NCI-H446 treated with DMSO at 0.1 percent for 48 hours (cell line): ENCODE data around the gene DBX1.
A peak's percentile ranks its signal among the peaks of the same experiment; 100 is the strongest.
"Not testable (repeated sequence)": the region's sequence is repeated elsewhere in the genome, so short reads cannot be mapped to it uniquely, and the experiment has no call there.

Experiments
- DNase-seq: peaks from one replicate; lab custom pipeline; 2025; lab: John Stamatoyannopoulos, UW

DBX1 gene

DNA sequence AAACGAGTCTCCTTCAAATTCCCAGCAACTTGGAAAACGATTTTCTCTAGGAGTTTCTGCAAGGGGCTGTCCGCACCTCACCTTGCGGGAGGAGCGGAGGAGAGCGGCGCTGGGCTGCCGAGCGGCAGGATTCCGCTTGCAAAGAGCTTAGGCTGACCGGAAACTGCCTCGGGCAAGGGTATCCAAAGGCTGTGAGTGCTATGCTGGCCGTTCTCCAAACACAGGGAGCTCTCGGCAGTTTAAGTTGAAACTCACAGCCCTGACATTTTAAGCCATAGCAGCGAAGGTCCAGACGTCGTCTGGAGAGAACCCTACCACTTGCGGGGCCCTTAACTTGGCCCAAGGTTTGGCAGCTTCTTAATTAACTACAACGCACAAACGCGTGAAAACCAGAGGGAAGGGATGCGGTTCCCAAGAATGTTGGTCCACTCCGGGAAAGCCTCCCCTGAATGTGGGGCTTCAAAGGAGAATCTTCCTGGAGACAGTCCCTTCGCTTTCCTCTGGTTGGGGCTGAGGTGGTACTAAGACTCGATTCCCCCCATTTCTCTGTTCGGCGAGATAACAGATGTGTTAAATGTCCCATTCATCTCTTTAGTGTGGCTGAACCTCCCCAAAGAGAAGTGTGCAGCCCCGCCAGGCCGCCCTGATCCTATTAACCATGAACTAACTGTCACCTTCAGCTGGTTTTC, 1.1 kb upstream of the DBX1 start:
- DNase-seq, result no peak

DNA sequence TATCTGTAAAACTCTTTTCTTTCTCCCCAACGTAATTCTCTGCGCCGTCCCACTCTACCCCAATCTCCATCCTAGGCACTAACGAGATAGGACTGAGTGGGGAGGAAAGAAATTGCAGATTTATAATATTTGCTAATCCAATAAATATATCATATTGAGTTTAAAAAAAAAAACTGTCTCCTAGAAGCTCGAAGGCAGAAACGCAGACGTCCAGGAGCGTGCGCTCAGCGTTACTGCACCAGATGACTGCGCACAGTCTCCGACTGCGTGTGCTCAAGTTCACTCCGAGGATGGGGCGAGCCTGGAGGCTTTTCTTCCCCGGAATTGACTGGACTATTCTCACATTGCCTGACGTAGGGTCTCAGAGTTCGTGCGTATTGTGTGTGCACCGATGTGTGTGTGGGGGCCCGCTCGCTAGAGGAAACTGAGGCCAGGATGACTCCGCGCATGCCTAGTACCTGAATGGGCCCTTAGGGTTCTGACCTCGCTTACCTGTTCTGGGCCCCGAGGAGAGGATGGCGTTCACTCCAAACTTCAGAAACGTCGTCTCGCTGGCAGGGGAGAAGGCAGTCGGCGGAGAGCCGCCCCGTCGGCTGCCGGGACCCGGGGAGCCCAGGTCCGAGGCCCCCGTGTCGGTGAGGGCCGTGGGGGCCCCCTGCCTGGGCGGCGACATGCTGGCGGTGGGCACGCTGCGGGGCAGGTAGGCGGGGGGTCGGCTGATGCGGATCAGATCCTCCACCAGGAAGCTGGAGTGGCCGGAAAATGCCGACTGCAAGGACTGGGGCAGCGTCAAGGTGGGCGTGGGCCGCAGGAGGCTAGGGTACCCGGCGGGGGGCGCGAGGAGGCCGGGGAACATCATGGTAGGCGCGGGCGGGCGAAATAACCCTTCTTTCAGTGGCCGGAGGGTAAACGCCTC, 551 bp downstream of the DBX1 start:
- DNase-seq, result no peak

DNA sequence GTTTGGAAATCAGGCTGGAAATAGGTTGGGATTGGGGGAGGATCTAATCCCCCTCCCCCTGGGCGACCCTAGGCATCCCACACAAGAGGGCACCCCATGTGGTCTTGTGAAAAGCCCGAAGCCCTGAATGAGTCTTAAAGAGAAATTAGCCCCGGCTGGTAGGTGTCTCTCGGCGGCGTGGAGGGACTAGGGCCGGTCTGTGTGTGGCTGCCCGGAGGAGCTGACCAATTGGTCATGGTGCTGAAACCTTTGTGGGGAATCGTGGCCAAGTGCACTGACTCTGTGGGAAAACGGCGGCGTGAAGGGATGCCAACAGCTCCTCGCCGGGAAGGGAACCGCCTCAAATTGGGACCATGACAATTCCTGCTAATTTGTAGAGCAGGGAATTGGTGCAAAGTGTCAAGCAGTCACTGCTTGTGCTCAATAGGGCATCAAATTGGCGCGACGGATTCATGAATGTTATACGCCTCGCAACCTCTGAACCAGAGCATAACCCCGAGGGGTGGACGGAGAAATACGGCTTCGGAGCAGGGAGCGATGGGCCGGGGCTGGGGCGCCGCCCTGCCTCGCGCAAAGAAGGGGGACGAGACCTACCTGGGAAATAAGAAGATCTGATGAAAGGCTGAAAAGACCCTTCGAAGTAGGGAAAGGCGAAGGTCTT, 1.5 kb downstream of the DBX1 start:
- no peak for DNase-seq

DNA sequence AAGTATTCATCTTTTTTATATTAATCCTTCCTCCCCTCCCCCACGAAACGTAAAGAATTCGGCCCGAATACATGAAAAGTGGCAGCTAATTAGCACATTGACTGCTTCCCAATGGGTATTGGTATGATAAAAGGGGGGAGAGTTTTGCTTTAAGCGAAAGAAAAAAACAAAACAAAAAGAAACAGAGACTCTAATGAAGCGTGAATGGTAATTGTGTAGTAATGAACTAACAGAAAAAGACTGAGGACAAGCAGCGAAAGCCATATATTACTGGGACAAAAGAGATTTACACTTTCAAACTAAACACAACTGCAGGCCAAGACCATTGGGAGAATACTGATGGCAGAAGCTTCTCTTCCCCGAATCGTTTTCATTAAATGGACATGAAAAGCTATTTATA, 2.5 kb downstream of the DBX1 start:
- DNase-seq, result no peak

DNA sequence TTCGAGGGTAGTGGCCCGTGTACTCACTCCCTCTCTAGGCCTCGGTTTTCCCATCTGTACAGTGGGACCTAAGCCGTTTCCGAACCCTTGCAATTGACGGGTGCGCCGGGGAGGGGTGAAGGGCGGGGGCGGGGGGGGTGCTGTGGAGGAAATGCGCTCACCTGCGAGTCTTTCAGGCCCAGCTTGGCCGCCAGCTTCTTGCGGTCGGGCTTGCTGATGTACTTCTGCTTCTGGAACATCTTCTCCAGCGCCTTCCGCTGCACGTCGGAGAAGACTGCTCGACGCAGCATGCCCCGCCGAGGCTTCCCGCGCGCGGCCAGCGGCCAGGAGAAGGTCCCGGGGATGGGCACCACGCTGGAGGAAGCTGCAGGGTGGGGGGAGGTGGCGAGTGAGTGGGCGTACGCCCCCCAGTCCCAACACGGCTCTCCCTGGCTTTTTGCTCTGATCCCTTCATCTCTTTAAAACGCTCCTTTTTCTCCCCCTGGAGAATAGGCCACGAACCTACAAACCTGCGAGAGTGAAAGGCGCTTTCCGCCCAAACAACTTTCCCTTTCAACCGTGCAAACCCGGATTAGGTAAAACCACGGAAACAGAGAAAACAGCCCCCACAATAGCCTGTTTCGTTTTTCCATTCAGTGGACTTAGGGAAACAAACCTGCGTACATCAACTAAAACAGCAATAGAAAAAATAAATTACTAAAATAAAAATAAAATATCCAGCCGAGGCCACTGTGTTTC, 3.2 kb downstream of the DBX1 start:
- no peak for DNase-seq

DNA sequence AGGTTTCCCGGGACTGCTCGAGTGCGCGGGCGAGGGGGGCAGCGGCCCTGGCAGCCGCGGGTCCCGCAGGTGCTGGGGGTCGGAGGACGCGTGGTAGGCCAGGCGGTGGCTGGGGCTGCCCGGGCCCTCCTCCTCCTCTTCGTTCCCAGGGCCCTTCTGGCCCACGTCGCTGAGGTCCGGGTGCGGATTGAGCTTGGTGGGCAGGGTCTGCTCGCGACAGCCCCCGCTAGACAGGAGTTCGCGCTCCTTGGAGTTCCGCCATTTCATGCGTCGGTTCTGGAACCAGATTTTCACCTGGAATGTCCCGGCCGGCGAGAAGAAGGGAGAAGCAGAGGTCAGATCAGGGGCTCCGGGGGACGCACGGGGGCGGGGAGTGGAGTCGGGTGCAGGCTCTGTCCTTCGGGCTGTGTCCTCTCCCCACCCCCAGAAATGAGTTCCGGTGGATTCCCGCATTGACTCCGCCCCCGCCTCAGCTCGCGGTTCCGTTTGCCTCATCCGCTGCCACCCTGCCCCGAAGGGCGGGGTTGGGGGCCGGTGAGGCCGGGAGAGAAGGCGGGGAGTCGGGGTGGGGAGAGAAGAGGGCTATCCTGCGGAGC, 3.9 kb downstream of the DBX1 start:
- no peak for DNase-seq

DNA sequence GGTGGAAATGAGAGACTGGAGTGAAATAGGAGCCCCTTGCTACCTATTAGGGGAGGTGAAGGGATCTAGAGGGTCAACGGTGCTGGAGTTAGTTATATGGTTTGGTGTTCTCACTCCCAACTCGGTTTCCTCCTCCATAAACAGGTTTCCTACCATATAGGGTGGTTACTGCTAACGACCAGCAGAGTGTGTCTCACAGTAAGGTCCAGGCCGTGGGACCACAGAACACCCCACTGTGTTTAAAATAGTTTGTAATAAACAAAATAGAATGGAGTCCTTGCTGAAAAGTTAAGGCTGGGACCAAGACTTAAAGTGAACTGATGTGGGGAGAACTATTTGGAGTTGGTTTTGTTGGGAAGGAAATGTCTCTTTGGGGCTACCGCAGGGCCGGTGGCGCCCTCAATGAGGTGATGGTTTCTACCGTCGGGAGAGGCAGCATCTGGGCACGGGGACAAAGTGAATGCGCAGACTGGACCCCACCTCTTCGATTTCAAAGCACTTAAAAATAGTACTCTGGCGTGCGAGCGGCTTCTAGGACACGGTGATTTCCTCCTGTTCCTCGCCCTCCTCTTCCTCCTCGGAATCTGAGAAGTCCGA, 4.5 kb downstream of the DBX1 start:
- no peak for DNase-seq

DNA sequence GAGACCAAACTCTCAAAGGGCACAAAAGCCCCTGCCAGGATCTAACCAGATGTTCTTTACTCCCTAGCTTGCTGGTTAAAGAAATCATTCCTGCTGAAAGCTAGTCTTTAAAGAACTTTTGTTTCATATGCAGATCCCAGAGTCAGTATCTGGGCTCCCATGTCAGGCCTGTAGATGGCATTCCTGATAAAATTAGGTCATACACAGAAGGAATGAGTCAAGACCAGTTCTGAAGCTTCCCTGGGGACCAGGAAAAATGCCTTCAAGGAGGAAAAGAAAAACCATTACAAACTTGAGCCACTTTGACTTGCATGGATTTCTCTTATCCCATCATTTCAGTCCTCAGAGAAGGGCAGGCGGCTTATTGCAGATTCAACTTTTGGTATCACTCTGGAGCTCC, 5.9 kb downstream of the DBX1 start:
- no peak for DNase-seq

DNA sequence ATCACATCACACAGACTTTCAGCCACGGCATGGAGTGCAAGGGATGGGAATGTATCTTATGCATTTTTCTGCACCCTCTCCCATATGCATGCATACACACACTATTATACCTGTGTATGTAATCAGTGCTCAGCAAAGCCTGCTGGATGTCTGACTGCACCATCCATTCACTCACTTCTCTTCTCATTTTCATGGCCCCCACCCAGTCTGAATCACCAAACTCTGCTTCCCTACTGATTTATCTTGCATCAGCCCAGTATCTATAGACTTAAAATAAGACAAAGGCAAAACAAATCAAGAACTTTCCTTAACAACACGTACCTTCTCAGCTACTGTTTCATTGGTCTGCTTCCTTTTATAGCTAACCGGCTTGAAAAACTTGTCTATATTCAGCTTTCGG, 21.6 kb downstream of the DBX1 start:
- no peak for DNase-seq

DNA sequence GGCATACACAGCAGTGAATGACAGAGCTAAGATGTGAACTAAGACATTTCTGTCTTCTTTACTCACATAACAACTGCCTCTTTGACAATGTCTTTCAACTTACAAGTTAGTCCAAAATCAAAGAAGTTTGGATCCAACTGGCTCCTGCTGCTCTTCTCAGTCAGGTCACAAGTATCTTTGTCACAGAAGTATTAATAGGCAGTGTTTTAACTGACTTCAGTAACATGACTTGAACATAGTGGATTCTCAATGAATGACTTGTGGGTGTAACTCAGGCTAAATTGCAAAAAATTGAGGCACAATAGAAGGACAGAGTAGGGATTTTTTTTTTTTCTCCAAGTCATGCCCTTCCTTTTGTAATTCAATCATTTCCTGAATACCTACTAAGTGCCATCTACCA, 22.6 kb downstream of the DBX1 start:
- DNase-seq, result no peak

DNA sequence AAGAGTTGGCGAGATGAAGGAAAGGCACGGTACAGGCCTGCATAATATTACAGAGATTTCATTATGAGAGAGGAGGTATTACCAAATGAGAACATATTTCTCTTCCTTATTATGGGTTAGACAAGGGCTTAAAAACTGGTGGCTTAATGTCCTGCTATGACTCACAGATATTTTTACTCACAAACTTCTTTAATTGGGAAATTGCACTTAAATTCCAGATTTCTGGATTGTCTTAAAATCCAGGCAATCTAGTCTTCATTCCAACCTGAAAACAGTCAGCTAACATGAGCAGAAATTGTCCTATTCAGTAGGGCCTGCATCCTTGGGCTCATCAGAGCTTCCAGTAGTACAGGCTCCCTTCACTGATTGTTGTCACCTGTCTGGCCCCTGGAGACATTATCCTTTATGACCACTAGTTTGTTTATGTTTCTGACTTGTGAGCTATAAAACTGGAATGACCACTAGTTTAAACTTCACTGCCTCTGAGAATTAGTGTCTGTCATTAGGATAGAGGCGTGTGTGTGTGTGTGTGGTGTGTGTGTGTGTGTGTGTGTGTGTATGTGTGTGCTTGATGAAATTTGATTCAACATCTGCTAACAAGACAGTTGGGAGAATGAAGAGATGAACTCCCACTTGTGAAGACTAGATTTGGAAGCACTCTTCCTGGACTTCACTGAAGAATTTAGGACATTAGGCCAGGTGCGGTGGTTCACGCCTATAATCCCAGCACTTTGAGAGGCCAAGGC, 25.1 kb downstream of the DBX1 start:
- no peak for DNase-seq

DNA sequence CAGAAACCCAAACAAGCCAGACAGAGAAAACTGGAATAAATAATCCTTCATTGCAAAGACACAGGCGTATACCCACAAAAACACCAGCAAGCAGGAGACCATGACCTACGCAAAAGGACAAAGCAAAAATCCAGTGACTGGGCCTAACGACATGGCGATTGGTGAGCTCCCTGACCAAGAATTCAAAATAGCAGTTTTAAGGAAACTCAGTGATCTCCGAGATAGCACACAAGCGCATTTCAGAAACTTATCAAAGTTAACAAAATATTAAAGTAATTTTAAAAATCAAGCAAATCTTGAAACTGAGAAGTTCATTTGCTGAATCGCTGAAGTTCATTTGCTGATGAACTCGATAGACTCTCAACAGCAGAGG, 27.6 kb downstream of the DBX1 start:
- DNase-seq, result no peak

DNA sequence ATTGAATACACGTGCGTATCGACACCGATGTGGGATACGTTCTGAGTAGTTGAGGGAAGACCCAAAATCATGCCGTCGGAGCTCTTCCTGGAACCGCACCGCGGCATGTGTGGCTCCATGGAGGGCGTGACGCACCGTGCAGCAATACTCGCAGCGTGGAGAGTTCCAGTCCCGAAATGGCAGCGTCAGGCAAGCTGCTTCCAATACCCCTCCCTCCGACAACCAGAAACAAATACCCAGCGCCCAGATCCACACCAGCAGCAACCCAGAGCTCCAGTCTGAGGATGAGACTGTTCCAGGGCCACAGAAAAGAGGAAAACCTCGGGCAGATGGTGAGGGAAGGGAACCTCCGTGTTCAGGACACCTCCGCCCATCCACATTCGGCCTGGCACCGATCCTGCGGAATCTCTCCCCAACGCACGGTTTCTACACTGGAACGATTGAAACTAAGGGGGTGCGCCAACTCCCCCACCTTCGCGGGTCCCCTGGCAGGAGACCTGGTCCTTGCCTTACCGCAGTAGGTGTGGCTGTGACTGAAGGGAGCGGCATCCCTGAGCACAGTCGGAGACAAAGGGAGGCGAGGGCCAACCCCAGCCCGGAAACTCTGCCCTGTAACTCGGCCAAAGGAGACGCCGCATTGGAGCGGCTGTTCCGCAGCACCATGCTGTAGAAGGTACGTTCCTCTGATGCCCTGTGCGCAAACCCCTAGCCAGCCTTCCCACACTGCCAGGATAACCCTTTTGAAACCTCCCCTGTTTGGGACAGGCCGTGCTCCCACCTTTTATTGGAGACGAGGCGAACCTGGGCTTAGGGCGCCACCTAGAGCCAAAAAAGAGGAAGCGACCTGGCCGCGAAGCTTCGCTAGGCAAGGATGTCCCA, 28.2 kb downstream of the DBX1 start:
- no peak for DNase-seq

DNA sequence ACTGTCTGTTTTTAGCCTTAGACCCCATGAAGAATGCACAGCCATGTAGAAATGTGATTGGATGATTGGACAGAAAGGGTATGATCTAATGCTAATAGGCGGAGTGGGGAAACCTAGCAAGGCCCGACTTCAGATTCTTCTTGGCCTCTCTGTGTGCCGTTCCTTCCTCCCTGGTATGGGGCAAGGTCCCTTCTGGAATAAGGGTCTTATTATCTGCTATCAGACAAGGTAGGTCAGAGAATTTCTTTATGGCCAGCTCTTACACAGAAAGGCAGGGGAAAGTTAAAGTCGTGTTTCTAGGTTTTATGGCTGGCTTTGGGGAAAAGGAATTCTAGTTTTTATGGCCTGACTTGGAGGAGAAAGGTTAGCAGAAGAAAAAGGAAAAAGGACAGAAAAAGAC, 30.6 kb downstream of the DBX1 start:
- no peak for DNase-seq

DNA sequence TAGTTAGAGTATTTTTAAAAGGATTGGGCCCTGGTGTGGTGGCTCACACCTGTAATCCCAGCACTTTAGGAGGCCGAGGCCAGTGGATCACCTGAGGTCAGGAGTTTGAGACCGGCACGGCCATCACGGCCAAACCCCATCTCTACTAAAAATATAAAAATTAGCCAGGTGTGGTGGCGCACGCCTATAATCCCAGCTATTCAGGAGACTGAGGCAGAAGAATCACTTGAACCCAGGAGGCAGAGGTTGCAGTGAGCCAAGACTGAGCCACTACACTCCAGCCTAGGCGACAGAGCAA, 31.8 kb downstream of the DBX1 start:
- not testable (repeated sequence) for DNase-seq

DNA sequence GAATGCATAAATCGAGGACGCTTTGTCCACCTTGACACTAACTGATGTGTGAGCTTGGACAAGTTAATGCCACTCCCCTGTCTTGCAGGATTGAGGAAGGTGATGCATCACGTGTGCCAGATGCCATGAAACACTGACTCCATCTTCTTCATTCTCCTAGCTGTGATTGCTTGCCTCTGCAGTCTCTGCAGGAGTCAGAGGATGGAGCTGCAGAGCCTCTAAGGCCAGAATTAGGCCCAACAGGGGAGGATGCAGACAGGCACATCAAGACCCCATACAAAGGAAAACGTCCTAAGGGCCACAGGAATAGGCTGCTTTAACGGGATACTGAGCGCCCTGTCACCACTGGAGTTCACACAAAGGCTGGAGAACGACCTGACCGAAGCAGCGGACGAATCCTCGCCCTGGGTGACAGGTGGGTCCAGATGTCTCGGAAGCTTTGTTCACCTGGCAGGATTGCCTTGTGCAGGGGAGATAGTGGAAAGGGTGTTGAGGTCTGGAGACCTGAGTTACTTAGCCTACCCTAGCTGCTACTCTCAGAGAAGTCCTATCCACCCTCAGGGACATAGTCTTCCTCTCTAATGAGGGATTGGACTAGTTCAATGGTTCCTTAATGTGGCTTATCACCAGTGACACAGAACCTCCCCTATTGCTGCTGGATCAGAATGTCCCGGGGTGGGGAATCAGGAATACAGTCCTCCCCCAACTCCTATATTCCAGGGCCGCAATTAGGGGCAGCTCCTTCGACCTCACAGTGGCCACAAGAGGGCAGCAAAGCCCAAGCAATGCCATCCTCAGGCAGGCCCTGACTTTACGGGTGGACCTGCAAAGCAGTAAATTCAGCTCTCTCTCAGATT, 32.4 kb downstream of the DBX1 start:
- peak; percentile 29 for DNase-seq

DNA sequence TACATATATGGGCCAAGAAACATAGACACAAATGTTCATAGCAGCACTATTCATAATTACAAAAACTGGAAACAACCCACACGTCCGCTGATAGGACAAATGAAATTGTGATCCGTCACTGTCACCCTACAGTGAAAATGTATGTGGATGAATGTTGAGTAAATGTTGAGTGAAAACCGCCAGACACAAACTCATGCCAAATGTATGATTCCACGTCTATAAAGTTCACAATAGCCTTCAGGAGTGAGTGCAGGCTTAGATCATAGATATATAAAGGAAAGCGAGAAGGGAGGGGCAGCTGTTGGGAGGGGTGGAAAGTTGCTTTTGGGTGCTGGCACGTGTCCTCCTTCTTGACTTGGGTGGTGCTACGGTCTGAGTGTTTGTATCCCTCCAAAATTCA, 33.6 kb downstream of the DBX1 start:
- no peak for DNase-seq

DNA sequence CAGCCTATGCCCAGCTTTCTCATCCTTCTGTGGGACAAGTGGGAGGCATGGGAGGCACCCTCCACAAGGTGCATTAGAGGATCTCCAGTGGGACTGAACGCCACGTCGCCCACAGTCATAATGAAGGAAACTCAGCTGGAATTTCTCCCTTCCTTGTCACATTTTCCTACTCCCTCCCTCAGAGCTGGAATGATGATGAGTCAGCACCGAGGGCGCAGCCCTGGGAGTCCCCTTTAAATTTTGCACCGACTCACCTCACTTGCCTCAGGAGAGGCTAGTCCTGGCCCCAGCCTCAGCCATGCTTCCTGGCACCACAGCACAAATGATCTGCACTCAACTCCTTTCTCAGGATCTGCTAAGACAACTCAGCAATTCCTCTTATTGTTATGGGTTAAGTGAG, 34.3 kb downstream of the DBX1 start:
- no peak for DNase-seq

DNA sequence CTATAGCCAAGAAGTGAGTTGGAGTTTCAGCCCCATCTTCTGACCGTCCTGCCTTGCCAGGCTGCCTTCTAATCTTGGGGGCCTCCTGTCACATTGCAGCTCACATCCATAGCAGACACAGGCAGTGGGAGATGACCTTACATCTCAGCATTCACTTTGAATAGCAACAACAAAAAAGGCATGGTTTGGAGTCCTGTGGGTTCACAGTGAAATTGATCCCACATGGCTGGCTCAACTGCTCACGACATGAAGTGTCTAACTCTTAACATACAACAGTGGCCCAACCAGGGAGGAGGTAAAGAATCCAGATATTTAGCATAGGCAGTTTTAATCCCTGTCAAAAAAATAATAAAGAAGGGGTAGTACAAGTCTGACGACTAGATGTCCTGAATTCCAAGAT, 38.1 kb downstream of the DBX1 start:
- DNase-seq, result no peak
